Fibroblast of pulmonary artery (primary cell): ENCODE measurements around the gene PDE11A.

Source experiments
- DNase-seq: peaks from one replicate; pipeline ENCODE4 v3.0.0-alpha.2; 2010; ENCODE audit warnings: low read depth
- H3K4me3 ChIP-seq: replicated peaks from 2 replicates; pipeline ENCODE4 v1.5.1; 2011; ENCODE audit warnings: low read depth, mild to moderate bottlenecking, control low read depth, low read length, moderate library complexity
- TF ChIP-seq, protein P1 (sequence below): IDR thresholded peaks from 2 replicates; pipeline ENCODE4 v1.5.1; 2011; ENCODE audit warnings: mild to moderate bottlenecking, control low read depth, low read length, inconsistent platforms; ENCODE audit errors: missing control alignments

Gene PDE11A

DNA sequence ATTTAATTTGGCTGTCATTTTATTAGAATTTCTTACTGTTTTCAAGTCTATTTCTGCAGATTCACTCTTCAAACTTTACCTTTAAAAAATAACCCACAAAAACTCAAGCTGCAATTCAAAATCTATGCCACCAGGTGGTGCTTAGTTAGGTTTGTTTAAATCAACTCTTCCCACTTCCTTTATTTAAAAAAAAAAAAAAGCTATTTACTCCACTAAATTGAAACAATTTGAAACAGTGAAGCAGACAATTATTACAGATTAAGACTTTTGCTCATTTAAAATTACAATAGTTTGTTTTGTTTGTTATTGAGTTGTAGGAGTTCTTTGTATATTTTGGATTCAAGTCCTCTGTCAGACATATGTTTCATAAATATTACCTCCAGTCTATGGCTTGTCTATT lies 300.0 kb downstream of the PDE11A start:
- TF ChIP-seq, protein P1, sequence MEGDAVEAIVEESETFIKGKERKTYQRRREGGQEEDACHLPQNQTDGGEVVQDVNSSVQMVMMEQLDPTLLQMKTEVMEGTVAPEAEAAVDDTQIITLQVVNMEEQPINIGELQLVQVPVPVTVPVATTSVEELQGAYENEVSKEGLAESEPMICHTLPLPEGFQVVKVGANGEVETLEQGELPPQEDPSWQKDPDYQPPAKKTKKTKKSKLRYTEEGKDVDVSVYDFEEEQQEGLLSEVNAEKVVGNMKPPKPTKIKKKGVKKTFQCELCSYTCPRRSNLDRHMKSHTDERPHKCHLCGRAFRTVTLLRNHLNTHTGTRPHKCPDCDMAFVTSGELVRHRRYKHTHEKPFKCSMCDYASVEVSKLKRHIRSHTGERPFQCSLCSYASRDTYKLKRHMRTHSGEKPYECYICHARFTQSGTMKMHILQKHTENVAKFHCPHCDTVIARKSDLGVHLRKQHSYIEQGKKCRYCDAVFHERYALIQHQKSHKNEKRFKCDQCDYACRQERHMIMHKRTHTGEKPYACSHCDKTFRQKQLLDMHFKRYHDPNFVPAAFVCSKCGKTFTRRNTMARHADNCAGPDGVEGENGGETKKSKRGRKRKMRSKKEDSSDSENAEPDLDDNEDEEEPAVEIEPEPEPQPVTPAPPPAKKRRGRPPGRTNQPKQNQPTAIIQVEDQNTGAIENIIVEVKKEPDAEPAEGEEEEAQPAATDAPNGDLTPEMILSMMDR: peak; percentile 62
- DNase-seq: peak; percentile 56
- no peak overlapping the region for H3K4me3 ChIP-seq

DNA sequence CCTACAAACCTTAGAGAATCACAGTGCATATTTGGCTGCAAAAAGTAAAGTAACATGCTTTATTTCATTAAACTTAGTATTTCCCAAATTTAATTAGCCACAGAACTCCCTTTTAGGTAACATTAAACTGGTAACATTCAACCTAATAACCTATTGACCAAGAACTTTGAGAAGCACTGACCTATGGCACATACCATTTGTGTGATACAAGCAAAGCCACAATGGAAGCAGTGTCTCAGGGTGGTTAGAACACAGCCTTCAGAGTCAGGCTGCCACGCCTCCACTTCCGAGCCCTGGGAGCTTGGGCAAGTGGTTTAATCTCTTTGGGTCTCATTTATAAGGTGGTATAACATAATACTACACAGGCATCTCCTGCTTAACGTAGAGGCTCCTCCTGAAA lies 301.4 kb downstream of the PDE11A start:
- H3K4me3 ChIP-seq: no peak overlapping the region
- DNase-seq: no peak
- TF ChIP-seq, protein P1: no peak

GRCh38 chr2:177767768-177768167 lies 304.8 kb downstream of the PDE11A start:
- H3K4me3 ChIP-seq: no peak overlapping the region
- DNase-seq: no peak
- TF ChIP-seq, protein P1: no peak

GRCh38 chr2:177765698-177766097 lies 306.9 kb downstream of the PDE11A start:
- H3K4me3 ChIP-seq: no peak overlapping the region
- no peak for DNase-seq
- TF ChIP-seq, protein P1: no peak

DNA sequence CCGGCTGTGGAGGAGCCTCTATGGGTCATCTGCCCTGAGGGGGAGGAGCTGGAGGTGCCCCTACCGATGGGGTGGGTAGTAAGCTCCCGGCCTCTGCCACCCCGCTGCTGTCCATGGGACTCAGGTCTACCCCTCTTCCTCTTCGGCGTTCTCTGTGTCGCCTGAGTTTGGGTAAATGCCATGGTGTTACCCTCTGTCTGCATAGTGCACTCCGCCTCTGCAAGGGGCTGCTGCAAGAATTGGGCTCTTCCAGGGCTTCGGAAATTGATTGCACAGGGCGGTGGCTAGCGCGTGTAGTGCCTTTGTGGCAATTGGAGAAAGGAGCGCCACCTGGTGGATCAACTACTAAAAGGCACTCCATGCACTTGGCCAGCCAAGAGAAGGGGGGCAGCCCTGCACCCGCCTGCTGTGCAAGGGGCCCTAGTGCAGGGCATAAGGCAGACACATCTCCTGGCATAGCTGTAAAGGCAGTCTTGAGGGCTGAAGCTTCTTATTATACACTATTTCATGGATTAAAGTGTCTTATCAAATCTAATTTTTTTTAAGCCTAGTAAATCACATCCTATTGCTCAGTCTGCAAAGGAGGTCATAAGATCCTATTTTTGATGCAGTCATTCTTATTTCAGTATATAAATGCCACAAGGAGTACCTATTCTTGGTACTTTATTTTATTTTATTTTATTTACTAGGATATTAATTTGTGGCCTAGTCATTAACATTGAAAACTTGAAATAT lies 308.9 kb downstream of the PDE11A start:
- DNase-seq: peak; percentile 74
- TF ChIP-seq, protein P1: peak; percentile 80
- H3K4me3 ChIP-seq: no peak overlapping the region

DNA sequence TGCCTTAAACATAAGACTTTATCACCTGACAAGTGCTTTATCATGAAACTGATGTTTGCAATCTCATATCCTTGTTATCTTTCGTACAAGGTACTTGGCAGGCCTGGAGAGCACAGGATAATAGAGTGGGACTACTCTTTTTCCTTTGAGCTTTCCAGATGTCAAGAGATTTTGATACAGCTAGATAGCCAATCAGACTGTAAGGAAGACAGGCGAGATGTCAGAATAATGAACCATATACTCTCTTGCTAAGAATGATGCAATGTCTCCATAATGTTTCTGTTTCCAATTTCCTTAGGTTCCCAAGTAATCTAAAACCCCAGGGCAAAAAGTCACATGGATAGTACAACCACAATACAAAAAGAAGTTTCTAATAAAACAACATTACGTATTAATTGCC lies 313.1 kb downstream of the PDE11A start:
- H3K4me3 ChIP-seq: no peak overlapping the region
- TF ChIP-seq, protein P1: no peak
- no peak for DNase-seq

GRCh38 chr2:177758591-177759371 lies 313.8 kb downstream of the PDE11A start:
- DNase-seq: peak; percentile 64
- TF ChIP-seq, protein P1: peak; percentile 56
- H3K4me3 ChIP-seq: no peak overlapping the region
